GM18870 (cell line): ENCODE data around the gene CDIPT.

ENCODE experiments used
- ATAC-seq: cut with Tn5 transposase; IDR thresholded peaks from one replicate; pipeline ENCODE4 v1.9.1; 2021; ENCODE audit warnings: moderate library complexity; ENCODE audit not compliant: unreplicated experiment

CDIPT gene

GRCh38 chr16:29860218-29860617 lies 2.8 kb downstream of the CDIPT start:
- ATAC-seq, result no peak

- no peak for ATAC-seq
These were observed 4.1 kb downstream of the CDIPT start for GRCh38 chr16:29858974-29859373.

GRCh38 chr16:29858149-29858849 lies 4.7 kb downstream of the CDIPT start:
- no peak for ATAC-seq

- ATAC-seq, result no peak
These were observed 5.8 kb downstream of the CDIPT start for GRCh38 chr16:29857133-29857760.

GRCh38 chr16:29854520-29855100 lies 8.4 kb downstream of the CDIPT start:
- ATAC-seq, result no peak

GRCh38 chr16:29852654-29853053 lies 10.4 kb downstream of the CDIPT start:
- ATAC-seq, result no peak

GRCh38 chr16:29850998-29851397 lies 12.0 kb downstream of the CDIPT start:
- no peak for ATAC-seq

- no peak for ATAC-seq
These were observed 13.5 kb downstream of the CDIPT start for GRCh38 chr16:29849505-29849904.

- ATAC-seq, result no peak
These were observed 14.4 kb downstream of the CDIPT start for GRCh38 chr16:29848420-29849297.

- ATAC-seq, result no peak
These were observed 17.4 kb downstream of the CDIPT start for GRCh38 chr16:29845656-29846055.

GRCh38 chr16:29844575-29845331 lies 18.3 kb downstream of the CDIPT start:
- no peak for ATAC-seq

GRCh38 chr16:29843931-29844330 lies 19.1 kb downstream of the CDIPT start:
- no peak for ATAC-seq

- no peak for ATAC-seq
These were observed 20.2 kb downstream of the CDIPT start for GRCh38 chr16:29842732-29843346.

- no peak for ATAC-seq
These were observed 21.4 kb downstream of the CDIPT start for GRCh38 chr16:29841631-29842030.

- ATAC-seq, result no peak
These were observed 22.8 kb downstream of the CDIPT start for GRCh38 chr16:29840240-29840639.

- no peak for ATAC-seq
These were observed 23.2 kb downstream of the CDIPT start for GRCh38 chr16:29839822-29840221.

- no peak for ATAC-seq
These were observed 25.2 kb downstream of the CDIPT start for GRCh38 chr16:29837841-29838240.

GRCh38 chr16:29836623-29837022 lies 26.4 kb downstream of the CDIPT start:
- ATAC-seq, result no peak

GRCh38 chr16:29835926-29836325 lies 27.1 kb downstream of the CDIPT start:
- no peak for ATAC-seq

- no peak for ATAC-seq
These were observed 28.9 kb downstream of the CDIPT start for GRCh38 chr16:29834079-29834478.
